ENCODE measurements around the gene MAG. TPM values are rescaled to one million over a fixed set of nuclear protein-coding genes. Genes with fewer than 3 reads are reported as not detected.

Gene MAG
- total RNA-seq, 4 donors from 2014 or later, result not detected

GRCh38 chr19:35274323-35274722 is 17.6 kb upstream of the MAG start:
- no peak overlapping the region for H3K4me3 ChIP-seq
- H3K27me3 ChIP-seq, result no peaks in the 10 kb centered on the region
- H3K27ac ChIP-seq, result no peak overlapping the region
- in situ Hi-C loops (cut with MboI; ENCODE audit: low pct_ligation_motif_present in 1 of 4, low pct_unique_long_range_greater_than_20kb in 1 of 4, low sequenced_read_pairs in 3 of 4), result no loop called here
- intact Hi-C loops (cut with DNase I; ENCODE audit: low total_unique reads), result loop anchor here (5.0 to 10.0 kb wide), 2 partner anchors 220 to 227 kb away; partner anchors contain the start of gene KRTDAP
- 86 to 100% methylated on average over 3 to 5 of the region's 5 CpGs for WGBS, 2 donors (ENCODE audit: low coverage in 1 of 2)
- H3K36me3 ChIP-seq, result peaks cover 0 to 47% (median 11%) of the 10 kb centered on the region in 4 donors
- peaks cover 0 to 10% (median 7%) of the 10 kb centered on the region in 4 donors for H3K4me1 ChIP-seq
- TF ChIP-seq POLR2A (IDR thresholded peaks at IDR 0.05), result no peak
- TF ChIP-seq CTCF (IDR thresholded peaks at IDR 0.05), result no peak
- TF ChIP-seq EP300 (IDR thresholded peaks at IDR 0.05; ENCODE audit: low read depth), result no peak
- no peak for TF ChIP-seq POLR2AphosphoS5 (IDR thresholded peaks at IDR 0.05)
- DNase-seq, result no peak
- no peaks in the 10 kb centered on the region for H3K9me3 ChIP-seq

GRCh38 chr19:35276706-35277281 is 15.2 kb upstream of the MAG start:
- intact Hi-C loops (cut with DNase I; ENCODE audit: low total_unique reads), result loop anchor here (10.0 kb wide), 1 partner anchor 218 kb away; the partner anchor contains the start of gene KRTDAP
- in situ Hi-C loops (cut with MboI; ENCODE audit: low pct_ligation_motif_present in 1 of 4, low pct_unique_long_range_greater_than_20kb in 1 of 4, low sequenced_read_pairs in 3 of 4), result no loop called here
- Histone ChIP-seq H3K36me3 (peaks cover 0 to 37% (median 6%) of the 10 kb centered on the region in 4 donors), H3K27me3 (no peaks in the 10 kb centered on the region), H3K27ac (no peak overlapping the region), H3K4me3 (no peak overlapping the region), H3K4me1 (no peaks in the 10 kb centered on the region), H3K9me3 (no peaks in the 10 kb centered on the region)
- TF ChIP-seq POLR2A (IDR thresholded peaks at IDR 0.05), result no peak
- TF ChIP-seq EP300 (IDR thresholded peaks at IDR 0.05; ENCODE audit: low read depth), result no peak
- no peak for TF ChIP-seq CTCF (IDR thresholded peaks at IDR 0.05)
- no peak for TF ChIP-seq POLR2AphosphoS5 (IDR thresholded peaks at IDR 0.05)
- 97% methylated on average over 25 of the region's 28 CpGs; no CpG with 5 or more reads in 1 of the 2 donors for WGBS, 2 donors (ENCODE audit: low coverage in 1 of 2)
- no peak for DNase-seq

DNA sequence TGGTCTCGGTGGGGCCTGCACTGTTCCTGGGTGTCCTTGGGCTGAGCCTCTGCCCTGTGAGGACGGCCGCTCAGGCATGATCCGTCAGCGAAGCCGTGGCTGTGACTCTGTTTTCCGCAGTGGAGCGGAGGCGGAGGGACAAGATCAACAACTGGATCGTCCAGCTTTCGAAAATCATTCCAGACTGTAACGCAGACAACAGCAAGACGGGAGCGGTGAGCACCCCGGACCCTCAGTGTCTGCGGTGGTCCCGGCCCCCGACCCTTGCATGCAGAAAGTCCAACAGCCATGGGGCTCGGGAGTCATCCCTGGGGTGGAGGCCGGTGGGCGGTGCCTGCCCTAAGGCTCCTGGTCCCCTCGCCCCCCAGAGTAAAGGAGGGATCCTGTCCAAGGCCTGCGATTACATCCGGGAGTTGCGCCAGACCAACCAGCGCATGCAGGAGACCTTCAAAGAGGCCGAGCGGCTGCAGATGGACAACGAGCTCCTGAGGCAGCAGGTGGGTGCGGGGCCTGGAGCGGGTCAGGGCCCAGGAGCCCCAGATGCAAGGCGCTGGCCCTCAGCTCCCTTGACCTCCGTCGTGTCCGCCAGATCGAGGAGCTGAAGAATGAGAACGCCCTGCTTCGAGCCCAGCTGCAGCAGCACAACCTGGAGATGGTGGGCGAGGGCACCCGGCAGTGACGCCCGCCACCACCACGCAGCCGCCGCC is 13.2 kb upstream of the MAG start:
- H3K27ac ChIP-seq, result no peak overlapping the region
- TF ChIP-seq CTCF (IDR thresholded peaks at IDR 0.05), result no peak
- TF ChIP-seq EP300 (IDR thresholded peaks at IDR 0.05; ENCODE audit: low read depth), result no peak
- no peak for TF ChIP-seq POLR2AphosphoS5 (IDR thresholded peaks at IDR 0.05)
- no peak for TF ChIP-seq POLR2A (IDR thresholded peaks at IDR 0.05)

GRCh38 chr19:35279374-35279773 is 12.6 kb upstream of the MAG start:
- H3K27me3 ChIP-seq, result peaks cover 22% of the 10 kb centered on the region
- H3K27ac ChIP-seq, result no peak overlapping the region
- no peak for DNase-seq
- no peaks in the 10 kb centered on the region for H3K4me1 ChIP-seq
- TF ChIP-seq EP300 (IDR thresholded peaks at IDR 0.05; ENCODE audit: low read depth), result no peak
- TF ChIP-seq CTCF (IDR thresholded peaks at IDR 0.05), result no peak
- no peak for TF ChIP-seq POLR2AphosphoS5 (IDR thresholded peaks at IDR 0.05)
- TF ChIP-seq POLR2A (IDR thresholded peaks at IDR 0.05), result no peak
- H3K9me3 ChIP-seq, result no peaks in the 10 kb centered on the region
- WGBS, 2 donors (ENCODE audit: low coverage in 1 of 2), result 79% methylated on average over 11 of the region's 11 CpGs; no CpG with 5 or more reads in 1 of the 2 donors
- no peak overlapping the region for H3K4me3 ChIP-seq
- intact Hi-C loops (cut with DNase I; ENCODE audit: low total_unique reads) (loop anchor here (10.0 kb wide), 1 partner anchor 215 kb away; the partner anchor contains the start of gene KRTDAP), in situ Hi-C loops (cut with MboI; ENCODE audit: low pct_ligation_motif_present in 1 of 4, low pct_unique_long_range_greater_than_20kb in 1 of 4, low sequenced_read_pairs in 3 of 4) (no loop called here)
- H3K36me3 ChIP-seq, result peaks cover 0 to 32% (median 4%) of the 10 kb centered on the region in 4 donors

More for the DNA sequence above, 13.2 kb upstream of the MAG start:
- Histone ChIP-seq H3K4me1 (no peaks in the 10 kb centered on the region), H3K4me3 (no peak overlapping the region), H3K36me3 (peaks cover 0 to 37% (median 6%) of the 10 kb centered on the region in 4 donors), H3K27me3 (peaks cover 16% of the 10 kb centered on the region), H3K9me3 (no peaks in the 10 kb centered on the region)
- 92% methylated on average over 42 of the region's 45 CpGs; no CpG with 5 or more reads in 1 of the 2 donors for WGBS, 2 donors (ENCODE audit: low coverage in 1 of 2)
- intact Hi-C loops (cut with DNase I; ENCODE audit: low total_unique reads) (loop anchor here (10.0 kb wide), 1 partner anchor 216 kb away; the partner anchor contains the start of gene KRTDAP), in situ Hi-C loops (cut with MboI; ENCODE audit: low pct_ligation_motif_present in 1 of 4, low pct_unique_long_range_greater_than_20kb in 1 of 4, low sequenced_read_pairs in 3 of 4) (no loop called here)
- no peak for DNase-seq

Measured in transverse colon (tissue), 4 donors.